ENCODE data around the gene ETV6.

DNA sequence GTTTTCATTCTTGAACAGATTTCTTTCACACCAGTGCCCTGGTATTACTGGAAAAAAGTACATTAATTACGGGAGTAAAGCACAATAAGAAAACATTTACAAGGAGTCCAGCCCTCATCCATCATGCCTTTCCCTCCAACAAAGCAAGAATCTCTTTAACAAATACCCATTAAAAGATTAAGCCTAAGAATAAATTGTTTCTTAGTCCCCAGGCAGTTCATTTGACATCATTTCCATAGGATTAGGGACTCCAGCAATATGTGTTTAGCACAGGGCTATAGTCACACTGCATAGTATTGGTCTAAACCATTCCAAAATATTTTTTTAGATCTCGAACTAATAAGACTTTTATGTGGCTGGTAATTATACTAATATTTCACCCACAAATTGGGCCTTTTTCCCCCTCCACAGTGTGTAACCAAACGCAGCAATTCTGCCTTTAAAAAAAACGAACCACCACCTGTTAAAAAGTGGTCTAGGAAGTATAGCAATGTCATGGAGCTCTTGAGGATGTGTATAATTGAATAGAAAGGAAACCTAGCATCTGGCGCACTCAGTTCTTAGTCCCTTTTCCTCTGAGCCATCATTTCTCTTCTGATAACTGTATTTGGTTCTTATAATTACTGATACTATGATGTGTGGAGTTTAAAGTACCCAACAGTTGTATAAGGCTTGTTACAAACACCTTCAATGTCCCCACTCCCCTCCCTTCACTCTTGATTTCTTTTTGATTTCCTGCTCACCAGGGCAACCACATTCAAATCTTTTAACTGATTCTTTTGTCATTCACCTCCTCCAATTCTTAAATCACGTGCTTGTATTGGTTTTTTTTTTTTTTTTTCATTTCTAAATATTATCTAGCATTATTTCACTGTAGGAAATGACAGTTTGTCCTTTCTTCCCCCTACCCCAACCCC is 138.7 kb downstream of the ETV6 start:
- TF ChIP-seq, protein P1, sequence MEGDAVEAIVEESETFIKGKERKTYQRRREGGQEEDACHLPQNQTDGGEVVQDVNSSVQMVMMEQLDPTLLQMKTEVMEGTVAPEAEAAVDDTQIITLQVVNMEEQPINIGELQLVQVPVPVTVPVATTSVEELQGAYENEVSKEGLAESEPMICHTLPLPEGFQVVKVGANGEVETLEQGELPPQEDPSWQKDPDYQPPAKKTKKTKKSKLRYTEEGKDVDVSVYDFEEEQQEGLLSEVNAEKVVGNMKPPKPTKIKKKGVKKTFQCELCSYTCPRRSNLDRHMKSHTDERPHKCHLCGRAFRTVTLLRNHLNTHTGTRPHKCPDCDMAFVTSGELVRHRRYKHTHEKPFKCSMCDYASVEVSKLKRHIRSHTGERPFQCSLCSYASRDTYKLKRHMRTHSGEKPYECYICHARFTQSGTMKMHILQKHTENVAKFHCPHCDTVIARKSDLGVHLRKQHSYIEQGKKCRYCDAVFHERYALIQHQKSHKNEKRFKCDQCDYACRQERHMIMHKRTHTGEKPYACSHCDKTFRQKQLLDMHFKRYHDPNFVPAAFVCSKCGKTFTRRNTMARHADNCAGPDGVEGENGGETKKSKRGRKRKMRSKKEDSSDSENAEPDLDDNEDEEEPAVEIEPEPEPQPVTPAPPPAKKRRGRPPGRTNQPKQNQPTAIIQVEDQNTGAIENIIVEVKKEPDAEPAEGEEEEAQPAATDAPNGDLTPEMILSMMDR (conservative IDR thresholded peaks at IDR 0.05; ENCODE audit: low read length) = no peak
- no peak for TF ChIP-seq EZH2phosphoT487 (IDR thresholded peaks at IDR 0.05; ENCODE audit: borderline replicate concordance, low read depth, low read length)
